C4-2B (cell line): ENCODE measurements around the gene ASCC3.

Experiments used
- ZFX ChIP-seq: fragments of 450-650 bp; IDR thresholded peaks from 2 replicates; pipeline ENCODE4 v1.6.1; 2017
- TF ChIP-seq, protein P1 (sequence below): fragments of 450-650 bp; conservative IDR thresholded peaks from 2 replicates; pipeline ENCODE4 v1.5.1; 2017; ENCODE audit warnings: mild to moderate bottlenecking

DNA sequence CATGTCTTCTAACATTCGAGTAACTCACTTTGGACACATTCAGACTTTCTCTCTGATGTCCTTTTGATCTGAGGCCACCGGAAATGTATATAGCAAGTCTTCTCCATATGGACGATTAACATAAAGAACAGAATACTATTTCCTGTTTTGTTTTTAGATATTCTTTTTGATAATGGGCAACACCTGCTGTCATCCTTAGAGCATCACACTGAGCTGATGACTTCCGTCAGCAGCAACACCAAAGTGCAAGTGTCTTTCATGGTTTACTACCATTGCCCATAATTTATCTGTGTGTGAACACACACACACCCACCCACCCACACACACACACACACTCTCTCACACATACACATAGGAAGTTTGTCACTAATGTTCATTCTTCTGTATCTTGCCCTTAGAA, 303.7 kb downstream of the ASCC3 start:
- TF ChIP-seq, protein P1, sequence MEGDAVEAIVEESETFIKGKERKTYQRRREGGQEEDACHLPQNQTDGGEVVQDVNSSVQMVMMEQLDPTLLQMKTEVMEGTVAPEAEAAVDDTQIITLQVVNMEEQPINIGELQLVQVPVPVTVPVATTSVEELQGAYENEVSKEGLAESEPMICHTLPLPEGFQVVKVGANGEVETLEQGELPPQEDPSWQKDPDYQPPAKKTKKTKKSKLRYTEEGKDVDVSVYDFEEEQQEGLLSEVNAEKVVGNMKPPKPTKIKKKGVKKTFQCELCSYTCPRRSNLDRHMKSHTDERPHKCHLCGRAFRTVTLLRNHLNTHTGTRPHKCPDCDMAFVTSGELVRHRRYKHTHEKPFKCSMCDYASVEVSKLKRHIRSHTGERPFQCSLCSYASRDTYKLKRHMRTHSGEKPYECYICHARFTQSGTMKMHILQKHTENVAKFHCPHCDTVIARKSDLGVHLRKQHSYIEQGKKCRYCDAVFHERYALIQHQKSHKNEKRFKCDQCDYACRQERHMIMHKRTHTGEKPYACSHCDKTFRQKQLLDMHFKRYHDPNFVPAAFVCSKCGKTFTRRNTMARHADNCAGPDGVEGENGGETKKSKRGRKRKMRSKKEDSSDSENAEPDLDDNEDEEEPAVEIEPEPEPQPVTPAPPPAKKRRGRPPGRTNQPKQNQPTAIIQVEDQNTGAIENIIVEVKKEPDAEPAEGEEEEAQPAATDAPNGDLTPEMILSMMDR: no peak
- TF ChIP-seq ZFX: no peak
